Measurements from ENCODE around the gene MEA1. TPM values are rescaled to one million over a fixed set of nuclear protein-coding genes. Genes with fewer than 3 reads are reported as not detected.

Gene MEA1
- total and polyA plus RNA-seq, 10 of the 15 experiments (the other 5 are each of a cell fraction or from before 2014, with no cell fraction given) = 59.1 to 148 (median 96.4) TPM

- H3K27ac ChIP-seq (ENCODE audit: control insufficient read depth, insufficient read depth) = no peak overlapping the region
- POLR2A ChIA-PET = interaction anchor here (1.1 kb wide), 1 partner anchor 78 kb away, joined by 3 read pairs; the partner anchor contains the start of gene PPP2R5D
- in situ Hi-C loops (cut with MboI) = no loop called here
- H3K4me3 ChIP-seq = no peak overlapping the region
- SMC1A ChIA-PET (ENCODE audit: uncharacterized antibody, unreplicated experiment) = no interaction called here
- FAIRE-seq (no peak), ATAC-seq (no peak), DNase-seq (ENCODE audit: low read depth, low spot score) (no peak)
- H3K4me1 ChIP-seq (ENCODE audit: control insufficient read depth, insufficient read depth, low read length) = peaks cover 3% of the 10 kb centered on the region; the same call in 1 of the 2 replicates
- no peaks in the 10 kb centered on the region for H4K20me1 ChIP-seq (ENCODE audit: control insufficient read depth, insufficient read depth)
- 56% methylated on average over 2 of the region's 2 CpGs for WGBS (ENCODE audit: insufficient coverage, insufficient replicate concordance, low lambda C conversion rate, missing lambda C conversion rate)
- H3K4me2 ChIP-seq (ENCODE audit: control insufficient read depth, insufficient read depth) = no peak overlapping the region
- no peaks in the 10 kb centered on the region for H3K9me3 ChIP-seq (replicated peaks; ENCODE audit: control insufficient read depth, insufficient read depth, low read length)
- TF ChIP-seq SUPT20H (IDR thresholded peaks at IDR 0.05; ENCODE audit: borderline replicate concordance, control insufficient read depth, low read depth, low read length) = no peak
- H3K27me3 ChIP-seq (replicated peaks in 1 of 2; ENCODE audit: control insufficient read depth in 2 of 2, insufficient read depth in 2 of 2, low read length in 1 of 2) = no peaks in the 10 kb centered on the region
- peaks cover 15% of the 10 kb centered on the region for H3K79me2 ChIP-seq (ENCODE audit: control insufficient read depth, insufficient read depth, low read length)
- RAD21 ChIA-PET (ENCODE audit: unreplicated experiment) = interaction anchor here (3.0 kb wide), 1 partner anchor 82 kb away, joined by 16 read pairs; no protein-coding TSS in a partner anchor
- no peak overlapping the region for H3K9ac ChIP-seq (ENCODE audit: control insufficient read depth, insufficient read depth, low read length)
- H3K36me3 ChIP-seq (ENCODE audit: control insufficient read depth in 2 of 2, insufficient read depth in 2 of 2, low read length in 1 of 2) = no peaks in the 10 kb centered on the region; a peak in 1 of 4 replicates
- BruUV-seq (replicated peaks) = no TSS peak
- intact Hi-C loops (cut with micrococcal nuclease; ENCODE audit: unreplicated experiment) = no loop called here
- CTCF ChIA-PET = no interaction called here
- no peak overlapping the region for H2AFZ ChIP-seq (ENCODE audit: control insufficient read depth, low read depth, low read length)
Measured at GRCh38 chr6:43061861-43062260, 48.1 kb upstream of the MEA1 start.

GRCh38 chr6:43060755-43061633, 47.2 kb upstream of the MEA1 start:
- Histone ChIP-seq H3K9me3 (replicated peaks; ENCODE audit: control insufficient read depth, insufficient read depth, low read length) (no peaks in the 10 kb centered on the region), H4K20me1 (ENCODE audit: control insufficient read depth, insufficient read depth) (no peaks in the 10 kb centered on the region), H3K9ac (ENCODE audit: control insufficient read depth, insufficient read depth, low read length) (no peak overlapping the region), H3K79me2 (ENCODE audit: control insufficient read depth, insufficient read depth, low read length) (peaks cover 15% of the 10 kb centered on the region), H3K4me1 (ENCODE audit: control insufficient read depth, insufficient read depth, low read length) (peaks cover 3% of the 10 kb centered on the region; the same call in 1 of the 2 replicates), H3K27ac (ENCODE audit: control insufficient read depth, insufficient read depth) (no peak overlapping the region), H3K4me2 (ENCODE audit: control insufficient read depth, insufficient read depth) (no peak overlapping the region; the same call in 1 of the 2 replicates), H3K4me3 (no peak overlapping the region), H2AFZ (ENCODE audit: control insufficient read depth, low read depth, low read length) (no peak overlapping the region), H3K36me3 (ENCODE audit: control insufficient read depth in 2 of 2, insufficient read depth in 2 of 2, low read length in 1 of 2) (no peaks in the 10 kb centered on the region; a peak in 1 of 4 replicates), H3K27me3 (replicated peaks in 1 of 2; ENCODE audit: control insufficient read depth in 2 of 2, insufficient read depth in 2 of 2, low read length in 1 of 2) (no peaks in the 10 kb centered on the region)
- intact Hi-C loops (cut with micrococcal nuclease; ENCODE audit: unreplicated experiment) (no loop called here), in situ Hi-C loops (cut with MboI) (no loop called here)
- ChIA-PET SMC1A (ENCODE audit: uncharacterized antibody, unreplicated experiment) (interaction anchor here (0.6 to 1.4 kb wide), 2 partner anchors 148 to 177 kb away, joined by 3 read pairs; no protein-coding TSS in a partner anchor), CTCF (interaction anchor here (1.4 kb wide), 1 partner anchor 83 kb away, joined by 4 read pairs; no protein-coding TSS in a partner anchor), RAD21 (ENCODE audit: unreplicated experiment) (interaction anchor here (0.8 to 3.0 kb wide), 4 partner anchors 8 to 83 kb away, joined by 3 to 16 read pairs (median 4); partner anchors contain the start of genes KLHDC3 and MEA1), POLR2A (interaction anchor here (0.5 to 2.0 kb wide), 3 partner anchors 47 to 90 kb away, joined by 3 to 19 read pairs (median 3); partner anchors contain the start of genes KLHDC3, MEA1 and PPP2R5D)
- 67% methylated on average over 12 of the region's 12 CpGs for WGBS (ENCODE audit: insufficient coverage, insufficient replicate concordance, low lambda C conversion rate, missing lambda C conversion rate)
- DNase-seq (ENCODE audit: low read depth, low spot score) (no peak), FAIRE-seq (no peak), ATAC-seq (no peak)
- BruUV-seq (replicated peaks) = no TSS peak
- TF ChIP-seq RB1 (IDR thresholded peaks at IDR 0.05; ENCODE audit: borderline replicate concordance) (no peak), JUND (IDR thresholded peaks at IDR 0.05; ENCODE audit: low read depth, low read length) (no peak), RUNX3 (IDR thresholded peaks at IDR 0.05; ENCODE audit: low read length) (no peak), ZNF274 (IDR thresholded peaks at IDR 0.05; ENCODE audit: insufficient read depth, insufficient read length) (no peak), NR2F1 (conservative IDR thresholded peaks at IDR 0.05) (no peak), JUNB (IDR thresholded peaks at IDR 0.05) (no peak), ZSCAN29 (IDR thresholded peaks at IDR 0.05) (no peak), BRCA1 (IDR thresholded peaks at IDR 0.05; ENCODE audit: low read depth, low read length) (no peak), USF2 (IDR thresholded peaks at IDR 0.05; ENCODE audit: borderline replicate concordance, low read depth, low read length) (no peak)
- TF ChIP-seq, protein P1, sequence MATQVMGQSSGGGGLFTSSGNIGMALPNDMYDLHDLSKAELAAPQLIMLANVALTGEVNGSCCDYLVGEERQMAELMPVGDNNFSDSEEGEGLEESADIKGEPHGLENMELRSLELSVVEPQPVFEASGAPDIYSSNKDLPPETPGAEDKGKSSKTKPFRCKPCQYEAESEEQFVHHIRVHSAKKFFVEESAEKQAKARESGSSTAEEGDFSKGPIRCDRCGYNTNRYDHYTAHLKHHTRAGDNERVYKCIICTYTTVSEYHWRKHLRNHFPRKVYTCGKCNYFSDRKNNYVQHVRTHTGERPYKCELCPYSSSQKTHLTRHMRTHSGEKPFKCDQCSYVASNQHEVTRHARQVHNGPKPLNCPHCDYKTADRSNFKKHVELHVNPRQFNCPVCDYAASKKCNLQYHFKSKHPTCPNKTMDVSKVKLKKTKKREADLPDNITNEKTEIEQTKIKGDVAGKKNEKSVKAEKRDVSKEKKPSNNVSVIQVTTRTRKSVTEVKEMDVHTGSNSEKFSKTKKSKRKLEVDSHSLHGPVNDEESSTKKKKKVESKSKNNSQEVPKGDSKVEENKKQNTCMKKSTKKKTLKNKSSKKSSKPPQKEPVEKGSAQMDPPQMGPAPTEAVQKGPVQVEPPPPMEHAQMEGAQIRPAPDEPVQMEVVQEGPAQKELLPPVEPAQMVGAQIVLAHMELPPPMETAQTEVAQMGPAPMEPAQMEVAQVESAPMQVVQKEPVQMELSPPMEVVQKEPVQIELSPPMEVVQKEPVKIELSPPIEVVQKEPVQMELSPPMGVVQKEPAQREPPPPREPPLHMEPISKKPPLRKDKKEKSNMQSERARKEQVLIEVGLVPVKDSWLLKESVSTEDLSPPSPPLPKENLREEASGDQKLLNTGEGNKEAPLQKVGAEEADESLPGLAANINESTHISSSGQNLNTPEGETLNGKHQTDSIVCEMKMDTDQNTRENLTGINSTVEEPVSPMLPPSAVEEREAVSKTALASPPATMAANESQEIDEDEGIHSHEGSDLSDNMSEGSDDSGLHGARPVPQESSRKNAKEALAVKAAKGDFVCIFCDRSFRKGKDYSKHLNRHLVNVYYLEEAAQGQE (IDR thresholded peaks at IDR 0.05; ENCODE audit: low read depth, low read length) = no peak
